ENCODE data around the gene IGFL1.

GRCh38 chr19:46186101-46186716, 43.3 kb upstream of the IGFL1 start:
- no peak for TF ChIP-seq CTCF (IDR thresholded peaks at IDR 0.05)
- TF ChIP-seq POLR2A (IDR thresholded peaks at IDR 0.05), result no peak

Data from Peyer's patch (tissue), 4 donors.